Liver (tissue), 9 donors: ENCODE data around the gene FSIP1. TPM values are rescaled to one million over a fixed set of nuclear protein-coding genes. Genes with fewer than 3 reads are reported as not detected.

Source experiments
- DNase-seq: peaks from one replicate; pipeline ENCODE4 v3.0.0-alpha.2; 2017; ENCODE audit warnings: low spot score
- H3K27ac ChIP-seq, 2 donors: one replicate each; pipeline ENCODE4 v1.7.0; 2013; ENCODE audit warnings: inconsistent platforms in 2 of 2, low read length in 2 of 2, control low read depth in 1 of 2, low read depth in 1 of 2, mild to moderate bottlenecking in 1 of 2
- H3K27me3 ChIP-seq, 4 donors: one replicate each; pipeline versions ENCODE4 v1.6.1 to v1.7.0; 2013; ENCODE audit warnings: low read length in 3 of 4, inconsistent platforms in 1 of 4, mild to moderate bottlenecking in 1 of 4, moderate library complexity in 1 of 4; ENCODE audit not compliant: control insufficient read depth in 4 of 4, insufficient read depth in 4 of 4
- H3K36me3 ChIP-seq, 4 donors: one replicate each; pipeline versions ENCODE4 v1.6.1 to v1.7.0; 2013; ENCODE audit warnings: low read length in 3 of 4, mild to moderate bottlenecking in 3 of 4, low read depth in 1 of 4, moderate library complexity in 1 of 4; ENCODE audit not compliant: control insufficient read depth in 4 of 4, insufficient read depth in 3 of 4
- H3K4me1 ChIP-seq, 4 donors: one replicate each; pipeline versions ENCODE4 v1.6.1 to v1.7.0; 2013; ENCODE audit warnings: low read length in 3 of 4, mild to moderate bottlenecking in 3 of 4, moderate library complexity in 1 of 4; ENCODE audit not compliant: control insufficient read depth in 4 of 4, insufficient read depth in 4 of 4
- H3K4me3 ChIP-seq, 3 donors: one replicate each; pipeline versions ENCODE4 v1.6.1 to v1.7.0; 2013; ENCODE audit warnings: low read length in 3 of 3, control low read depth in 1 of 3, low read depth in 1 of 3, mild to moderate bottlenecking in 1 of 3
- H3K9ac ChIP-seq, 2 donors: one replicate each; pipeline ENCODE4 v1.7.0; 2013; ENCODE audit warnings: low read length in 2 of 2, mild to moderate bottlenecking in 2 of 2, moderate library complexity in 2 of 2, control low read depth in 1 of 2, low read depth in 1 of 2
- H3K9me3 ChIP-seq, 4 donors: one replicate each; pipeline versions ENCODE4 v1.6.1 to v1.7.0; 2013; ENCODE audit warnings: low read length in 3 of 4; ENCODE audit not compliant: control insufficient read depth in 4 of 4
- ATF3 ChIP-seq: IDR thresholded peaks from 2 replicates; pipeline ENCODE4 v1.6.1; 2016; ENCODE audit warnings: antibody characterized with exemption
- CTCF ChIP-seq: fragments of 150-350 bp; IDR thresholded peaks from 2 replicates; pipeline ENCODE4 v1.5.1; 2017; ENCODE audit warnings: improper control_type of control experiment, low read depth, low read length; ENCODE audit not compliant: missing input control
- EGR1 ChIP-seq, 2 donors: IDR thresholded peaks; 2 replicates each; pipeline ENCODE4 v1.6.1; 2016 to 2018; ENCODE audit warnings: antibody characterized with exemption in 2 of 2, low read depth in 2 of 2
- FOXA2 ChIP-seq: IDR thresholded peaks from 2 replicates; pipeline ENCODE4 v1.6.1; 2016; ENCODE audit warnings: antibody characterized with exemption
- GABPA ChIP-seq, 2 donors: IDR thresholded peaks in 1 of 2; conservative IDR thresholded peaks in 1 of 2; 2 replicates each; pipeline ENCODE4 v1.6.1; 2016; ENCODE audit warnings: antibody characterized with exemption in 2 of 2, mild to moderate bottlenecking in 1 of 2, moderate library complexity in 1 of 2
- HNF4A ChIP-seq, 2 donors: conservative IDR thresholded peaks; 2 replicates each; pipeline ENCODE4 v1.6.1; 2016; ENCODE audit warnings: antibody characterized with exemption in 2 of 2, mild to moderate bottlenecking in 2 of 2
- HNF4G ChIP-seq: IDR thresholded peaks from 2 replicates; pipeline ENCODE4 v1.6.1; 2016; ENCODE audit warnings: antibody characterized with exemption
- JUND ChIP-seq, 2 donors: IDR thresholded peaks; 2 replicates each; pipeline ENCODE4 v1.6.1; 2016; ENCODE audit warnings: antibody characterized with exemption in 2 of 2
- MAX ChIP-seq: IDR thresholded peaks from 2 replicates; pipeline ENCODE4 v1.6.1; 2016; ENCODE audit warnings: antibody characterized with exemption
- NR2F2 ChIP-seq: IDR thresholded peaks from 2 replicates; pipeline ENCODE4 v1.6.1; 2016; ENCODE audit warnings: antibody characterized with exemption
- RAD21 ChIP-seq, 2 donors: IDR thresholded peaks; 2 replicates each; pipeline ENCODE4 v1.6.1; 2016; ENCODE audit warnings: antibody characterized with exemption in 2 of 2, mild to moderate bottlenecking in 2 of 2
- REST ChIP-seq: IDR thresholded peaks from 2 replicates; pipeline ENCODE4 v1.6.1; 2016; ENCODE audit warnings: antibody characterized with exemption, mild to moderate bottlenecking
- RXRA ChIP-seq, 2 donors: IDR thresholded peaks; 2 replicates each; pipeline ENCODE4 v1.6.1; 2017 to 2018; ENCODE audit warnings: antibody characterized with exemption in 2 of 2, mild to moderate bottlenecking in 1 of 2
- SP1 ChIP-seq: IDR thresholded peaks from 2 replicates; pipeline ENCODE4 v1.6.1; 2018; ENCODE audit warnings: antibody characterized with exemption, mild to moderate bottlenecking
- YY1 ChIP-seq: IDR thresholded peaks from 2 replicates; pipeline ENCODE4 v1.6.1; 2016; ENCODE audit warnings: antibody characterized with exemption, mild to moderate bottlenecking
- ZBTB33 ChIP-seq: IDR thresholded peaks from 2 replicates; pipeline ENCODE4 v1.6.1; 2016; ENCODE audit warnings: antibody characterized with exemption
- whole genome bisulfite sequencing: extraction: QIAGEN DNeasy Blood & Tissue Kit; methylation state at CpG from one replicate; pipeline ENCODE4 v1.1.7; 2013; 5-methylcytosine and 5-hydroxymethylcytosine counted together
- polyA plus RNA-seq, 2 donors: library from polyadenylated mRNA; stranded (reverse) in 1 of 2; unstranded in 1 of 2; fragments of 200-250 nt in 1 of 2; fragments of >200 nt in 1 of 2; fragmentation: Nextera tagmentation in 1 of 2; extraction: Ambion mirVana in 1 of 2; gene quantifications; one replicate each; pipeline versions ENCODE4 v1.2.1 to v1.2.3, GENCODE V29; 2013 to 2015
- total RNA-seq, 2 donors: library from RNA; depleted of rRNA; stranded (reverse); fragments of >200 nt; gene quantifications; one replicate each; pipeline ENCODE4 v1.2.3, GENCODE V29; 2014
- donor health status: healthy.
- donor health status: healthy.
- donor health status: healthy.
- donor health status: healthy.
- donor health status: healthy.

The FSIP1 gene
- total and polyA plus RNA-seq, 4 donors = 0.05 to 0.29 (median 0.13) TPM

- no peak for TF ChIP-seq NR2F2
- TF ChIP-seq JUND (IDR thresholded peaks at IDR 0.05) = no peak
- TF ChIP-seq GABPA (IDR thresholded peaks at IDR 0.05 in 1 of 2, conservative IDR thresholded peaks at IDR 0.05 in 1 of 2) = no peak
These were observed 137.3 kb downstream of the FSIP1 start (continued) for GRCh38 chr15:39645138-39645975.

GRCh38 chr15:39644136-39644535, 138.5 kb downstream of the FSIP1 start:
- no peak overlapping the region for H3K9ac ChIP-seq
- 80% methylated on average over 13 of the region's 13 CpGs for WGBS
- H3K4me3 ChIP-seq = no peak overlapping the region
- peaks cover 0 to under 1% (median under 1%) of the 10 kb centered on the region in 4 donors for H3K4me1 ChIP-seq
- H3K27ac ChIP-seq = no peak overlapping the region
- TF ChIP-seq NR2F2 (no peak), YY1 (no peak), REST (no peak), HNF4G (no peak), MAX (no peak), SP1 (no peak), EGR1 (IDR thresholded peaks at IDR 0.05; ENCODE audit: low read depth in 2 of 2) (no peak), CTCF (no peak), ATF3 (no peak), RAD21 (IDR thresholded peaks at IDR 0.05) (no peak), RXRA (IDR thresholded peaks at IDR 0.05) (no peak), ZBTB33 (no peak), HNF4A (conservative IDR thresholded peaks at IDR 0.05) (no peak), FOXA2 (no peak), GABPA (IDR thresholded peaks at IDR 0.05 in 1 of 2, conservative IDR thresholded peaks at IDR 0.05 in 1 of 2) (no peak)
- no peak for DNase-seq
- no peaks in the 10 kb centered on the region for H3K9me3 ChIP-seq
- no peaks in the 10 kb centered on the region for H3K36me3 ChIP-seq
- H3K27me3 ChIP-seq = no peaks in the 10 kb centered on the region
